Activated CD8-positive, alpha-beta memory T cell treated with anti-CD3 and anti-CD28 coated beads for 24 hours (primary cell): ENCODE data around the gene SH3BP5.

Experiments
- DNase-seq: peaks from one replicate; pipeline ENCODE4 v3.0.0-alpha.2; 2020

Gene SH3BP5

GRCh38 chr3:15272426-15273196, 59.8 kb downstream of the SH3BP5 start:
- DNase-seq = peak; percentile 58

- DNase-seq = peak; percentile 87
These were observed 60.5 kb downstream of the SH3BP5 start for GRCh38 chr3:15271785-15272381.

- DNase-seq = no peak
These were observed 61.4 kb downstream of the SH3BP5 start for GRCh38 chr3:15271030-15271429.

GRCh38 chr3:15269091-15269989, 63.0 kb downstream of the SH3BP5 start:
- DNase-seq = peak; percentile 88

GRCh38 chr3:15268033-15268631, 64.3 kb downstream of the SH3BP5 start:
- peak; percentile 91 for DNase-seq

GRCh38 chr3:15267502-15267901, 64.9 kb downstream of the SH3BP5 start:
- DNase-seq = no peak

- no peak for DNase-seq
These were observed 65.6 kb downstream of the SH3BP5 start for GRCh38 chr3:15266510-15267376.

GRCh38 chr3:15265655-15266509, 66.5 kb downstream of the SH3BP5 start:
- DNase-seq = no peak

GRCh38 chr3:15264486-15264885, 67.9 kb downstream of the SH3BP5 start:
- DNase-seq = no peak

- DNase-seq = no peak
These were observed 68.5 kb downstream of the SH3BP5 start for GRCh38 chr3:15263926-15264325.

GRCh38 chr3:15263120-15263519, 69.3 kb downstream of the SH3BP5 start:
- no peak for DNase-seq

GRCh38 chr3:15262021-15262420, 70.4 kb downstream of the SH3BP5 start:
- DNase-seq = no peak

- no peak for DNase-seq
These were observed 71.1 kb downstream of the SH3BP5 start for GRCh38 chr3:15261274-15261673.

- DNase-seq = no peak
These were observed 71.9 kb downstream of the SH3BP5 start for GRCh38 chr3:15260531-15260930.

GRCh38 chr3:15258720-15259119, 73.7 kb downstream of the SH3BP5 start:
- DNase-seq = no peak

- DNase-seq = no peak
These were observed 75.5 kb downstream of the SH3BP5 start for GRCh38 chr3:15256861-15257341.

GRCh38 chr3:15255215-15255614, 77.2 kb downstream of the SH3BP5 start:
- DNase-seq = no peak

- DNase-seq = no peak
These were observed 79.2 kb downstream of the SH3BP5 start for GRCh38 chr3:15253023-15253697.

- DNase-seq = no peak
These were observed 86.2 kb downstream of the SH3BP5 start for GRCh38 chr3:15246186-15246585.

- no peak for DNase-seq
These were observed 88.4 kb downstream of the SH3BP5 start for GRCh38 chr3:15243822-15244482.
